Measurements from ENCODE around the gene ELK4. TPM values are rescaled to one million over a fixed set of nuclear protein-coding genes. Genes with fewer than 3 reads are reported as not detected.
A peak's percentile ranks its signal among the peaks of the same experiment; 100 is the strongest.

The ELK4 gene
- total RNA-seq, 1 experiment from 2014 or later, result 31.2 TPM

DNA sequence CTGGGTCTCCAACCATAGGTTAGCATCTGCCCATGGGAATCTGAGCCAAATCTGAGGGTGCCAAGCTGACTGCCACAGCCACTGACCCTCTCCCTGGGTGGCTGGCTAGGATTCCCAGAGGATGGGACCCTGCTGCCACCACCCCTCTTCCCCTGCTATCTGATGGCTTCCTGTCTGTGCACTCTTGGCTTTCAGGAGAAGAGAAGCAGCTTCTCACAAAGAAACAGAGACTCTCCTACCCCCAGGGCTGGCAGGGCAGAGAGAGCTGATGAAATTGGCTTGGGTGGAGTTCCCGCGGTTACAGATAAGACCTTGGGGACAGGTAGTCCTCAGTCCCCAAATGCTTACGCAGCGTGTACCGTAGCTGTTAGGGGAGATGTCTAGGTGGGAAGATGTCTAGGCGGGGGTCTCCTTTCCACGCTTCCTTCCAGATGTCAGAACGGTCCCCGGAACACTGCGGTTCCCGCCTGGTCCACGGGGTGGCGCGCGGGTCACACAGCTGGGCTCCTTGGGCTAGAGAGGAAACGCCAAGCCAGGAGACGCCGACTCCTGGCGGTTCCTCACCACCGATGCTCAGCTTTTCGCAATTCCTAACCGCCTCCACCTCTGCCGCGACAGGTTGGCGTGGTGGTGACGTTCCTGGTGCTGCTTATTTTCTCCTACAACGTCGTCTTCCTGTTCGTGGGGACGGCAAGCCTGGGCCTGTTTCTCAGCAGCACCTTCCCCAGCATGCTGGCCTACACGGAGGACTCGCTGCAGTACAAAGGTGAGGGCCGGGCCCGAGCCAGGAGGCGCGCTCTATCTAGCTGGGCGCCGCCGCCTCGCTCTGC, 40.1 kb downstream of the ELK4 start:
- H2AFZ ChIP-seq (ENCODE audit: low read length), result no peak overlapping the region
- H3K79me1 ChIP-seq (ENCODE audit: insufficient read depth, low read depth, low read length, poor library complexity, severe bottlenecking), result no peaks in the 10 kb centered on the region
- no peak overlapping the region for H3K4ac ChIP-seq (ENCODE audit: low read depth, low read length)
- H2BK20ac ChIP-seq (ENCODE audit: low read depth, low read length, poor library complexity, severe bottlenecking), result no peak overlapping the region
- peak overlapping the region; percentile 54; the same call in 1 of the 2 replicates for H3K14ac ChIP-seq (ENCODE audit: insufficient read depth, low read length)
- H2AK5ac ChIP-seq (ENCODE audit: insufficient read length, low read length), result no peak overlapping the region
- no peaks in the 10 kb centered on the region for H3K23me2 ChIP-seq (ENCODE audit: insufficient read length, low read depth, low read length, poor library complexity, severe bottlenecking)
- no CpG with 5 or more reads among the region's 40 CpGs for whole genome bisulfite sequencing (ENCODE audit: extremely low coverage, insufficient read length, low lambda C conversion rate)
- Mint-ChIP-seq H3K9me3 (no peaks in the 10 kb centered on the region; a peak in 1 of 5 replicates), H3K36me3 (ENCODE audit: insufficient read depth in 1 of 3, low read depth in 3 of 3) (no peaks in the 10 kb centered on the region; a peak in 1 of 7 replicates), H3K4me1 (peaks cover 11 to 12% of the 10 kb centered on the region in 2 experiments), H3K27ac (peak overlapping the region in 1 of 3 experiments; percentile 90; a peak in 1 of 7 replicates), H3K4me3 (peak overlapping the region; percentile 66 to 77), H3K27me3 (ENCODE audit: low read depth) (peaks cover 12% of the 10 kb centered on the region)
- H3K27ac ChIP-seq (ENCODE audit: insufficient read length, low read depth, low read length), result no peak overlapping the region
- H3K27me3 ChIP-seq (ENCODE audit: insufficient read depth, low read length), result no peaks in the 10 kb centered on the region
- no peaks in the 10 kb centered on the region for H4K20me1 ChIP-seq (ENCODE audit: control insufficient read depth, insufficient read depth, insufficient read length)
- TF ChIP-seq, protein P1, sequence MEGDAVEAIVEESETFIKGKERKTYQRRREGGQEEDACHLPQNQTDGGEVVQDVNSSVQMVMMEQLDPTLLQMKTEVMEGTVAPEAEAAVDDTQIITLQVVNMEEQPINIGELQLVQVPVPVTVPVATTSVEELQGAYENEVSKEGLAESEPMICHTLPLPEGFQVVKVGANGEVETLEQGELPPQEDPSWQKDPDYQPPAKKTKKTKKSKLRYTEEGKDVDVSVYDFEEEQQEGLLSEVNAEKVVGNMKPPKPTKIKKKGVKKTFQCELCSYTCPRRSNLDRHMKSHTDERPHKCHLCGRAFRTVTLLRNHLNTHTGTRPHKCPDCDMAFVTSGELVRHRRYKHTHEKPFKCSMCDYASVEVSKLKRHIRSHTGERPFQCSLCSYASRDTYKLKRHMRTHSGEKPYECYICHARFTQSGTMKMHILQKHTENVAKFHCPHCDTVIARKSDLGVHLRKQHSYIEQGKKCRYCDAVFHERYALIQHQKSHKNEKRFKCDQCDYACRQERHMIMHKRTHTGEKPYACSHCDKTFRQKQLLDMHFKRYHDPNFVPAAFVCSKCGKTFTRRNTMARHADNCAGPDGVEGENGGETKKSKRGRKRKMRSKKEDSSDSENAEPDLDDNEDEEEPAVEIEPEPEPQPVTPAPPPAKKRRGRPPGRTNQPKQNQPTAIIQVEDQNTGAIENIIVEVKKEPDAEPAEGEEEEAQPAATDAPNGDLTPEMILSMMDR (conservative IDR thresholded peaks at IDR 0.05), result peak; percentile 97
- H2BK15ac ChIP-seq (ENCODE audit: low read depth, low read length), result no peak overlapping the region
- H4K5ac ChIP-seq (ENCODE audit: insufficient read length, low read depth, low read length), result no peak overlapping the region
- H2BK12ac ChIP-seq (ENCODE audit: insufficient read length, low read depth, low read length), result no peak overlapping the region
- H3K9ac ChIP-seq (ENCODE audit: extremely low read depth, insufficient read length, low read length), result peak overlapping the region; percentile 13
- no peak overlapping the region for H3T11ph ChIP-seq (ENCODE audit: low read length)
- no peak overlapping the region for H4K8ac ChIP-seq (replicated peaks; ENCODE audit: insufficient read length, low read depth, low read length)
- H3K23ac ChIP-seq (ENCODE audit: insufficient read length, low read depth, low read length), result no peak overlapping the region
- no peak overlapping the region for H3K56ac ChIP-seq (ENCODE audit: insufficient read length, low read depth, low read length)
- no peak overlapping the region for H4K91ac ChIP-seq (ENCODE audit: insufficient read length, low read depth, low read length)
- no peaks in the 10 kb centered on the region for H3K79me2 ChIP-seq (ENCODE audit: insufficient read depth, low read length)
- peak overlapping the region; percentile 39 for H3K4me2 ChIP-seq (ENCODE audit: insufficient read depth, insufficient read length, low read length)
- no peaks in the 10 kb centered on the region for H3K9me3 ChIP-seq (ENCODE audit: control insufficient read depth, low read depth, low read length)
- peak overlapping the region; percentile 44 for H3K18ac ChIP-seq (ENCODE audit: insufficient read length, low read depth, low read length)
- DNase-seq, result peak; percentile 92
- no peak overlapping the region for H2BK120ac ChIP-seq (ENCODE audit: low read depth, low read length, poor library complexity, severe bottlenecking)
- H3K4me1 ChIP-seq (ENCODE audit: insufficient read depth, low read length), result no peaks in the 10 kb centered on the region
- H2BK5ac ChIP-seq (ENCODE audit: insufficient read length, low read length), result no peak overlapping the region
